Measurements from ENCODE around the gene BDNF.

BDNF gene

DNA sequence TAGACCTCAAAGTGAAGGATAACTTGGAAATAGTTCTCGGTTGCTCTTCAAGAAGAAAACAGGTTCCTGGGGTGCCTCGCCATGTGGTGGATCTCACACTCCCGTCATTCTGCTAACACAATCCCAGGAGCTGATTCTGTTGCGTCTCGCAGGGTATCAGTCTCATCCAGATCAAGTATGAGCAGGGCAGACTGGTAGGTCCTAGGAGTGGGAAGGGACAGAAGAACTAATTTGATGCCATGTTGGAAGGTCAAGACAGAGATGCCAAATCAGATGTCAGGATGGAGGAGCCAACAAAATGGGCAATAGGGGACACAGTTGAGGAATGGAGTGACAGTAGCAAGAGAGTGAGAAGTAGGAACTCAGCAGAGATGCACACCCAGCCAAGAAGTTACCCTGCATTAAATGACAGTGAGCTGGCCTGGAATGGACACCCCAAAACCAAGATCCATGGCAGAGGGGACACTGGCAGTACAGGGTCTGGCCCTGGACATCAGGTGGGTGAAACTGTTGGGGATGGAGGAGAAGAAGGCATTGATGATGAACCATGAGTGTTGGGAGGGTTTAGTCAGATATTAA, 76.2 kb downstream of the BDNF start:
- no peak for DNase-seq

GRCh38 chr11:27622541-27623300, 77.5 kb downstream of the BDNF start:
- no peak for DNase-seq

DNA sequence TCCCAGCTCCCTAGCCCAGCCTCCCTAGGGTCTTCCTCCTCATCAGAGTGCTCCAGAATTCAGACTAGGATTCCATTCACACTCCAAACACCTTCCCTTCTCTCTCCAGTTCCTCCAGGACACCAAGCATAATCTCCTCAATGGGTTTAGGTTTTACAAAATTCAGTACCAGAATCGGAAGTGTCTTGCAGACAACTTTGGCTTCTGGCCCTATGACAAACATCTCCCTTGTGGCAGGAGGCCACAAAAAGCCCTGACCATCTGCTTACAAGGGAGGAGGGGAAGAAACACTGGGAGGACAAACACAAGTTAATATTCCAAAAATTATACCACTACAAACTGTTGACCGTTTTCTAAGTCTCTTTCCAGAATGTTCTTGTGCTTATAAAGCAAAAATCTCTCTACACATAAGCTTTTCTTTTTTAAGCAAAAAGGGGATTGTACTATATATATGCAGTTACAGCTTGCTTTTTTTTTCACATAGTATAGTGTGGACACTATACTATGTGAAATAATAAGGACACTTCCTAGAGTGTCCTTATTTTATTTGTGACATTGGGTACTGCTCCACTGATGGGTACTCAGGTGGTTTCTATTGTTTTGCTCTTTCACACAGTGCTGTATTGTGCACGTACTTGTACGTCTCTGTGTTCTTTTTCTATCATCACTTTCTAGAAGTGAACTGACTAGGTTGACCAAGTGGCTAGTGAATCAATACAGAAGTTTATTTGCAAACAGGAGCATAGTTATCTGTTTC, 78.7 kb downstream of the BDNF start:
- no peak for DNase-seq

DNA sequence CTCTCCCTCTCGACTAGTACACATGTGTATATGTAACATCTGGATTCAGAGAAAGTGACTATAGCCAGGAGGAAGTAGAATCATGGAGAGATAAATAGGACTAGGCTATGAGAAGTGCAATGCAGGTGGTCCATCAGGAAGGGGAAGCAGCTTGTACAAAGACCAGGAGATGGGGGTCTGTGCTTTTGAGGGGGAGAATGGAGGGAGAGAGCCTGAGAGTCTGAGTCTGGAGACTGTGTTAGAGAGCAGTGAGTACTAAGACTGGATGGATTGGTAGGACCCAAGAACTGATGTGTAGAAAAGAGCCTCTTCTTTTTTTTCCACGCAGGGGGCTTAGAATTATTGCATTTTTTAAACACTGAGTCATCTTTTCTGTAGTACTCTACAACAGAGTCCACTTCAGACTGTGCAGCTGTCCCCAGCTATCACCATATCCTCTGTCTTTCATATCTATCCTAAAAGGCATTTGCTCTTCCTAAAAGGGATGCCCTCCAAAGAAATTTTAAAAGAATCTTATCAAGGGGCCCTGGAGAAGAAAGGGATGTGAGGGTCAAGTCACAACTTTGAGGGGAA, 80.4 kb downstream of the BDNF start:
- DNase-seq = no peak

DNA sequence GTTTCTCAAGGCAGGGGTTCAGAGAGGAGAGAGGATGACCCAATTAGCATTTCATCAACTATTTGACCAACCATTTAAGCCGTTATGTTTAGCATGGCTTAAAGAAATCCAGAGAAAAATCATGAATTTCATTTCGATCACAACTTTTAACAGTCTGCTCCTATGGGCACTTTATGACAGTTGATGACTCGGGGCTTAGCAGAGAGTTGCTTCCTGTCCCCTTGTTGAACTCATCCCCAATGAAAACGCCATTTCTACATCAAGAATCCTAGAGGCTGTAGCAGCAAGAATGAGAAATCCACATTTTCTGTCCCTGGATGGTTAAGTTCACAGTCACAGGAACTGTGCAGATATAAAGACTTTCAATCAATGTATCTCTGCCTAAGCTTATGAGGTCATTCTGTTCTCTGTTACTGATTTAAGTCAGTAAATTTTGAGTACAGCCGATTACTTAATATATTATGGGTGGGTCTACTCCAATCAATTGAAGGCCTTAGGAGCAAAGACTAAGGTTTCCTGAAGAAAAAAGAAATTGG, 81.1 kb downstream of the BDNF start:
- no peak for DNase-seq

- DNase-seq = no peak
Observed at GRCh38 chr11:27618281-27618915, 81.9 kb downstream of the BDNF start.

DNA sequence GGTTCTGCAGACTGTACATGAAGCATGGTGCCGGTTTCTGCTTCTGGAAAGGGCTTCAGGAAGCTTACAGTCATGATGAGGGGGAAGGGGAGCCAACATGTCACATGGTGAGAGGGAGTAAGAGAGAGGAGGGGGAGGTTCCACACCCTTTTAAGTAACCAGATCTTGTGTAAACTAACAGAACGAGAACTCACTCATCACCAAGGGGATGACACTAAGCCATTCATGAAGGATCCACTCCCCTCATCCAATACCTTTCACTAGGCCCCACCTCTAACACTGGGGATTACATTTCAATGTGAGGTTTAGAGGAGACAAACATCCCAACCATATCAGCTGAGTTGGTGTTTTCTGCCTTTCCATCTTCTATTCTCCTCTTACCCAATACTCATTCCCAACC, 83.5 kb downstream of the BDNF start:
- no peak for DNase-seq

DNA sequence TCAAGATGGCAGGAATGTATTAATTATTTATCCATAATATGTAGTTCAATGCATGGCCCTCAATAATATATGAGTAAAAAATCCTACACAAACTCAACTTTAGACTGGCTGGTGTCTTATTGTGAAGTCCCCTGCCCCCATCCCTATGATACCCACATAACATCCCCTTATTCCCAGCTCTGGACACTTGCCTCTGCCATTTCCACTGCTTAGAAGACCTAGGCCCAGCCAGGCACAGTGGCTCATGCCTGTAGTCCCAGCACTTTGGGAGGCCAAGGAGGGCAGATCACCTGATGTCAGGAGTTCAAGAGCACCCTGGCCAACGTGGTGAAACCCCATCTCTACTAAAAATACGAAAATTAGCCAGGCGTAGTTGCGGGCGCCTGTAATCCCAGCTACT, 84.4 kb downstream of the BDNF start:
- no peak for DNase-seq

GRCh38 chr11:27614092-27614491, 86.2 kb downstream of the BDNF start:
- no peak for DNase-seq

- no peak for DNase-seq
Observed at GRCh38 chr11:27612932-27613880, 87.0 kb downstream of the BDNF start.

GRCh38 chr11:27611947-27612455, 88.3 kb downstream of the BDNF start:
- DNase-seq = no peak

DNA sequence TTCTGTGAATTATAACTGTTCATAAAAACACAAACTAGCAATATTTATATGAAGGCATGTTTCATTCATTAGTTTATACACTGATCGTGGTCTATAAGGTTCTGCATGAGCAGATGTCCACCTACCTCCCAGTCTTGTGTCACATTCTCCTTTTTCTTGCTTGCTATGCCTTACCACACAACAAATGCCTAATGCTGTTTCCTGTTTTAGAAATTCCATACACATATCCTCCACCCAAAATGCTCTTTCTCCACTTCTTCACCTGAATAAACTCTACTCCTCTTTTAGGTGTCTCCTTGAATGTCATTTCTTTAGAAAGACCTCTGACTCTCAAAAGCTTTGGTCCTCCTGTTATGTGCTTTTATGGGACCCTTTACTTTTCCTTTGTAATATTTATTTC, 88.9 kb downstream of the BDNF start:
- DNase-seq = no peak

DNA sequence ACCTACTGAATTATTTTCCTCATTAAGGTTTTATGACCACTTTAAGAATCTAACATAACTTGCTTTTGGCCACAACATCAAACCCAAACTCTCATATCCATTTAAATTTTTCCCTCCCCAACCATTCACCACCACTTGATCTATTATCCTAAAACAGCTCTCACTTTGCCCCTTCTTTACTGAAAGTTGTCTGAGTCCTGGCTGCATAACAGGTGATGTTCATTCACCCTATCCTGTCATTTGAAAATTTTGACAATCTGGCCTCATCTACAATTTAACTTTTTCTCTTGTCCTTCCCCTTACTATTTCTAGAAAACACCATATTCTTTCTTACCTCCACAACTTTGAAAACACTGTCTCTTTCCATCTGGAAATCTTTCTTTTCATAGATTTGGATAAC, 89.3 kb downstream of the BDNF start:
- DNase-seq = no peak

- DNase-seq = no peak
Observed at GRCh38 chr11:27610280-27610679, 90.0 kb downstream of the BDNF start.

GRCh38 chr11:27608951-27609350, 91.3 kb downstream of the BDNF start:
- no peak for DNase-seq

- DNase-seq = no peak
Observed at GRCh38 chr11:27605422-27605821, 94.8 kb downstream of the BDNF start.

Data from CD4-positive, alpha-beta T cell treated with Interleukin-21 for 1 hour (primary cell).